Duodenal mucosa (tissue), 2 donors: ENCODE results near the gene MOB3A.

Source experiments
- H3K27ac ChIP-seq: one replicate; pipeline ENCODE4 v1.7.0; 2013; ENCODE audit warnings: low read depth, low read length
- H3K27me3 ChIP-seq, 2 donors: one replicate each; pipeline ENCODE4 v1.7.0; 2013; ENCODE audit warnings: low read length in 2 of 2, control low read depth in 1 of 2; ENCODE audit not compliant: insufficient read depth in 2 of 2, control insufficient read depth in 1 of 2
- H3K36me3 ChIP-seq, 2 donors: one replicate each; pipeline ENCODE4 v1.7.0; 2013; ENCODE audit warnings: low read length in 2 of 2, control low read depth in 1 of 2; ENCODE audit not compliant: insufficient read depth in 2 of 2, control insufficient read depth in 1 of 2
- H3K4me1 ChIP-seq, 2 donors: one replicate each; pipeline ENCODE4 v1.7.0; 2013; ENCODE audit warnings: low read length in 2 of 2, control low read depth in 1 of 2; ENCODE audit not compliant: insufficient read depth in 2 of 2, control insufficient read depth in 1 of 2
- H3K4me3 ChIP-seq, 2 donors: one replicate each; pipeline ENCODE4 v1.7.0; 2013; ENCODE audit warnings: low read length in 2 of 2, low read depth in 1 of 2
- H3K9ac ChIP-seq, 2 donors: one replicate each; pipeline ENCODE4 v1.7.0; 2013; ENCODE audit warnings: low read length in 2 of 2, low read depth in 1 of 2
- H3K9me3 ChIP-seq, 2 donors: one replicate each; pipeline ENCODE4 v1.7.0; 2013; ENCODE audit warnings: low read length in 2 of 2, control low read depth in 1 of 2; ENCODE audit not compliant: control insufficient read depth in 1 of 2

MOB3A gene

DNA sequence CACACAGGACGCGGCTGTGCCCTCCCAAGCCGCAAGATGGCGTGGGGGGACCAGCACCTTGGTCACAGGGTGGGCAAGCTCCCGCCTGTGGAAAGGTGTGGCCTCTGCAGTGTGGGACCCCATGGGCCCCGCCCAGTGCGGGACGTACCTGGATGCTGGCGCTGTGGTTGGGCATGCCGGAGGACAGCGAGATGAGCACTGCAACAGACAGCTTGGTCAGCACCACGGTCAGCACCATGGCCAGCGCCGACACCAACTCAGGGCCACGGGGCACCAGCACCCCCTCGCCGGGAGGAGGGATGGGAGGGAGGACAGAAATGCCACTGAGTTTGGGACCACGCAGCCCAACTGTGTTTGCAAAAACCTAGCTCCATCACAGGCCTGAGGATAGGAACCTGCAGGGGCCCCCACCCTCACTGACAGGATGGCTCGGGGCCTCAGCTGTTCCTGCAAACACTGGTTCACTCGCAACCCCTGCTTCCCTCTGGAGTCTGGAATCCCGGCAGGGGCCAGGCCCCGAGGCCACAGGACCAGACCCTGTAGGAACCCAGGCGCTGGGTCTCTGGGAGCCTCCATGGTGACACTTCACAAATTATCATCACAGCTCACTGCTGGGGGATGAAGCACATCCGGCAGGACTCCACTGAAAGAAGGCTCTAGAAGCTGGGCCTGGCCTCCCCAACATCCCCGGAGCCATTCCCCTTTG, 27.7 kb upstream of the MOB3A start:
- Histone ChIP-seq H3K9ac (no peak overlapping the region), H3K36me3 (peaks cover 30 to 75% of the 10 kb centered on the region in 2 donors), H3K27me3 (no peaks in the 10 kb centered on the region), H3K4me1 (no peaks in the 10 kb centered on the region), H3K4me3 (no peak overlapping the region), H3K9me3 (no peaks in the 10 kb centered on the region), H3K27ac (no peak overlapping the region)

DNA sequence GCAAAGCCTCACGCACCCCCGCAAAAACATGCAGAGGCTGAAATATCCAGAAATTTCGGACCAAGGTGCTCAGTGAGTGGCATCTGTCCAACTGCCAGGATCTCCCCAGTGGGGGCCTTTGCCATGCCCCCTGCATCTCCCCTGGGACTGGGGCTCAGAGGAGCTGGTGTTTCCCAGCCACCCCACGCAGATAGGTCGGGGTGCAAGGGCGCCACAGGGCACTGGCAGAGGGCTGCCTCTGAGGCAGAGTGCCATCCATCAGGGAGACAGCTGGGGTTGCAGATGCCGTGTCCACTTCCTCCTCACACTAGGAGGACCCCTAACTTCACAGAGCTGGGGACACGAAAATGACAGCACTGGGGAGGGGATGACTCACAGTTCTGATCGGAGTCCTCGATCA, 26.9 kb upstream of the MOB3A start:
- H3K9ac ChIP-seq = no peak overlapping the region
- H3K4me3 ChIP-seq = no peak overlapping the region
- no peaks in the 10 kb centered on the region for H3K27me3 ChIP-seq
- no peak overlapping the region for H3K27ac ChIP-seq
- no peaks in the 10 kb centered on the region for H3K4me1 ChIP-seq
- H3K36me3 ChIP-seq = peaks cover 38 to 82% of the 10 kb centered on the region in 2 donors
- H3K9me3 ChIP-seq = no peaks in the 10 kb centered on the region

DNA sequence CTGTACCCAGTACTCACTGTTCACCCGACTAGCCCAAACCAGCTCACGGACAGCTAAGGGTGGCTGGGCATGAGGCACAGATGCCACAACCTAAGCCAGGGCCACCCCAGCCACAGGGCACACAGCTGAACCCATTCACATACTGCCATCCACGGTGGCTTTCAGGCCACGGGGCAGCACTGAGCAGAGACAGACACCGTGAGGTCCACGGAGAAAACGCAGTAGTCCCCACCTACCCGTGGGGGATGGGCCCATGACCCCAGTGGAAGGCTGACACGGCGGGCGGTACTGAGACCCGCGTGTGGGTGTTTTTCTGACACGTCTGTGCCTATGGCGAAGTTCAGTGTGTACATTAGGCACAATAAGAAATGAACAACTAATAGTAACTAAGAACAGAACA, 26.1 kb upstream of the MOB3A start:
- no peaks in the 10 kb centered on the region for H3K27me3 ChIP-seq
- H3K4me3 ChIP-seq = no peak overlapping the region
- no peaks in the 10 kb centered on the region for H3K9me3 ChIP-seq
- H3K27ac ChIP-seq = no peak overlapping the region
- H3K9ac ChIP-seq = no peak overlapping the region
- peaks cover 39 to 82% of the 10 kb centered on the region in 2 donors for H3K36me3 ChIP-seq
- H3K4me1 ChIP-seq = no peaks in the 10 kb centered on the region

DNA sequence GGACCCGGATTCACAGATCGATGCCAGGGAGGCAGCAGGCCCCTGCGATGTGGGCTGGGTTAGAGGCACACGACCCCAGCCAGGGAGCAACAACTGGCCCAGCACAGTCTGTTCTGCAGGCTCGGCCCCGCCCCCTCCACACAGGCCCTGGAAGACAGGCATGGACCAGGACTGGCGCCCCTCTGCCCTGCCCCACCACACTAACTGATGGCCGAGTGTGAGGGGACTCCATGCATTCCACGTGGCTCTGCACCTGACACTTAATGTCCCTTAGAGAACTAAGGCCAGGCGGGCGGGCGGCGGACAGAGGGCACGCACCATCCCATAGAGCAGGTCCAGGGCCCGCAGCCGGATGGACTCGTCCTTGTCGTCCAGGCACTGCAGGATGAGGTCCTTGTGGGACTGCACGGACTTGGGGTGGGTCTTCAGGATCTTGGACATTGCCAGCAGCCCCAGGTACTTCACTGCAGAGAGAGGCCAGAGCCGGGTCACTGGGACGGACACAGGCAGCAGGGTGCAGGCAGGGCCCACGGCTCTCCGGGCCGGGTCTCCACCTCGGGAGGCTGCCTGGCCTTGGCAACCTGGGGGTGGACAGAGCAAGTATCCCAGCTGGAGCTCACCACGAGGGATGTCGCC, 25.4 kb upstream of the MOB3A start:
- H3K9me3 ChIP-seq = no peaks in the 10 kb centered on the region
- H3K4me3 ChIP-seq = no peak overlapping the region
- no peaks in the 10 kb centered on the region for H3K4me1 ChIP-seq
- no peak overlapping the region for H3K9ac ChIP-seq
- H3K27me3 ChIP-seq = no peaks in the 10 kb centered on the region
- H3K36me3 ChIP-seq = peaks cover 42 to 82% of the 10 kb centered on the region in 2 donors
- no peak overlapping the region for H3K27ac ChIP-seq

DNA sequence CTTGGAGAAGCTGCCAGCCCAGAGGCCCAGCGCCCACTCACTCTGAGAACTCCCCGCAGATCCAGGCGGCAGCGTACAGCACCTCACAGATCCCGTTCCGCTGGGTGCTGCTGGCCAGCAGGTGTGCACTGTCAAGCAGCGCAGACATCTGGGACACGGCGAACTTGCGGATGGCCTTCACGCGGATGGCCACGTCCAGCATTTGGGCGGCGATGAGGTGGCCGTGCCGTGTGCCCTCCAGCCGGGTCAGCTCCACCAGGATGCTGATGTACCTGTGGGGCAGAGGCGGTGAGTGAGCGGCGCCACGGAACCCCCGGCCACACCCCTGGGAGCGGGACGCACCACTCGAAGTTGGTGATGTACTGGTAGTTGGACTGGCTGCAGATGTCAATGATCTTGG, 24.7 kb upstream of the MOB3A start:
- H3K27ac ChIP-seq = no peak overlapping the region
- H3K36me3 ChIP-seq = peaks cover 48 to 85% of the 10 kb centered on the region in 2 donors
- H3K4me1 ChIP-seq = no peaks in the 10 kb centered on the region
- H3K4me3 ChIP-seq = no peak overlapping the region
- no peaks in the 10 kb centered on the region for H3K9me3 ChIP-seq
- no peaks in the 10 kb centered on the region for H3K27me3 ChIP-seq
- no peak overlapping the region for H3K9ac ChIP-seq

DNA sequence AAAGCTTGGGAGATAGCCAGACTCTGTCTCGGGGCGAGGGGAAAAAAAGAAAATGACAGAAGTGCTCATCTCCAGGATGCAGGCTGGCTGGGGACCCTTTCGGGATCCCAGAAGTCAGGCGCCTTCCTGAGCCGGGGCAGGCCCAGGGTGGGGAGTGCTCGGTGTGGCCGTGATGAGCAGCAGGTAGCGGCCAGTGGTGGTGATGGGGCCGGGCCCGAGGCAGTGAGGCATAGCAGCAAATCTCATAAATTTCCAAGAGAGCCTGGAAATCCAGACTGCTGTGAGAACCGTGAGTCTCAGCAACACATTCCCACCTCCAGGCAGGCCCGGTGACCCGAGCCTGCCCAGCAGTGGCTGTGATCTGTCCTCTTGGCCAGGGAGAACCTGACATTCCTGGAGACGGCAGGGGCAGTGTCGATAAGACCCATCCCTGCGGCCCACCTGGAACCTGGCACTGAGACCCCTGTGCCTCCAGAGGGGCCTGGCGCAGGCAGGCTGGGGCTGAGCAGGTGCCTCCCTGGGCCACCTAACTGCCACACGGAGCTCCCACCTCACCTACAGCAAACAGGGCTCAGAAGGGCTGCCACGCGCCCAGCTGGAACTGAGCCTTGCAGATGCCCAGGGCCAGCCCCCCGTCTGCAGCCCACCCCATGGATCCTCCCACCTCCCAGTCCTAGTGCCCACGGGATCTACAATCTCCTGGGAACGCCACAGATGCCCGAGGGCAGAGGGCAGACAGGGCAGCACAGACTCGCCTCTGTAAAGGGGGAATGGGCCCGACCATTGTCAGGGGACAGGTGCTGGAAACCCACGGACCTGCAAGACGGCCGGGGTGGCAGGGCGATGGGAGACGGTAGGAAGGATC, 24.0 kb upstream of the MOB3A start:
- Histone ChIP-seq H3K27ac (no peak overlapping the region), H3K4me3 (no peak overlapping the region), H3K36me3 (peaks cover 55 to 90% of the 10 kb centered on the region in 2 donors), H3K9me3 (no peaks in the 10 kb centered on the region), H3K9ac (no peak overlapping the region), H3K27me3 (no peaks in the 10 kb centered on the region), H3K4me1 (no peaks in the 10 kb centered on the region)

DNA sequence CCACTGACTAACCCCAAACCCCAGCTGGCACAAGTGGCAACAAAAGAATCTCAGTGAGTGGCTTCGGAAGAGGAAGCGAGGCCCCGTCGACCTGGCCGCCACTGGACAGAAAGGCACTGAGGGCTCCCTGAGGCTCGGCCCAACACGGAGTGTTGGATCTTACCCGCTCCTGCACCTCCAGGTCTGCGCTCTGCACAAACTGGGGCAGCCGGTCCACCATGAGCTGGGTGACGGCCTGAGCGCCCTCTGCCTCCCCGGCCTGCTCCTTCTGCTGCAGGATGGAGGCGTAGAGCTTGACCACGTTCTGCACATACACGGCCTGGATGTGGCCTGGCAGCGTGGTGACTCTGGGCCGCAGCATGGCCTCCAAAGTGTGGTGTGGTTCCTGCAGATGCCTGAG, 22.3 kb upstream of the MOB3A start:
- no peaks in the 10 kb centered on the region for H3K9me3 ChIP-seq
- H3K36me3 ChIP-seq = peaks cover 69 to 95% of the 10 kb centered on the region in 2 donors
- H3K27ac ChIP-seq = no peak overlapping the region
- no peak overlapping the region for H3K4me3 ChIP-seq
- H3K4me1 ChIP-seq = no peaks in the 10 kb centered on the region
- no peaks in the 10 kb centered on the region for H3K27me3 ChIP-seq
- no peak overlapping the region for H3K9ac ChIP-seq

DNA sequence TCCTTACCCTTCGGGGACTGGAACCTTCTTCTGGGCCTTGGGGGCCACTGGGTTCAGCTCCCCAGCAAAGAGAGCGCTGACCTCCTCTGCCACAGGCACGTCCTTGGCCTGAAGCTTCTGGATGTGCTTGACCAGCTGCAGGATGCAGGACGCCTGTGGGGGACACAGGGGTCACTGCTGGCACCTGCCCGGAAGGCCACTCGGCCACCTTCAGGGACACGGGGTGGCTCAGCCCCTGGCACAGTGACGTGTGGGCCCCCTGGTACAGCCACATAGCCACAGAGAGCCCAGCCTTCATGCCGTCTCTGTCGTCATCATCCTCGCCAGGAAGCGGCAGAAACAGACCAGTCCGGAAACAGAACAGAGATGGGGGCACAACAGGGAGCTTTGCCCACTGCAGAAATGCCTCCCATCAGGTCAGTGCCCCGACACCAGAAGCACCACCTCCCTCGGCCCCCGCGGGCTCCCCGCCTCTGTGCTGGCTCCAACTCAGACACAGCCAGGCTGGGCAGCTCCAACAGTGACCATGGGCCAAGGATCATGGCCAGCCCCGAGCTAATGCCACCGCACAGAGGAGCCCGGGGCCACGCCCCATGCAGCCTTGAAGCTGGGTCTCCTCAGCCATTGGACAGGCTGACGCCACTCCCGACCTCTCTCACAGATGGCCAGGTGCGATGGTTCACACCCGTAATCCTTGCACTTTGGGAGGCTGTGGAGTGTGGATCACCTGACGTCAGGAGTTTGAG, 21.3 kb upstream of the MOB3A start:
- Histone ChIP-seq H3K4me1 (no peaks in the 10 kb centered on the region), H3K27me3 (no peaks in the 10 kb centered on the region), H3K27ac (no peak overlapping the region), H3K9ac (no peak overlapping the region), H3K4me3 (no peak overlapping the region), H3K36me3 (peaks cover 72 to 94% of the 10 kb centered on the region in 2 donors), H3K9me3 (no peaks in the 10 kb centered on the region)

DNA sequence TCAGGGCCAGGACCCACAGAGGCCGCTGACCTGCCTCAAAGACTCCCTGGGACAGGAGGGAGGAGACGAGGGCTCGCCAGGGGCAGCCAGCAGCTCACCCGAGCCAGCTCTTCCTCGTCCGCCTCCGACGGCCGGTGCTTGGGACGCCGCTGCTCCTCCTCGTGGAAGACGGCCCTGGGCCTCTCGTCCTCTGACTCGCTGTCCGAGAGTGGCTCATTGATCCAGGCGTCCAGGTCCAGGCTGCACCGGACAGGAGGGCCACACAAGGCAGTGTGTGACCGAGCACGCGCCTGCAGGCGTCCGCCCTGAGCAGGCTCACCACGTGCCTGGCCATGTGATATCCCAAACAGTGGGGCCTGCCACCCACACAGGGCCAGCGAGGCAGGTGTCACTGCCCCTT, 20.4 kb upstream of the MOB3A start:
- no peaks in the 10 kb centered on the region for H3K27me3 ChIP-seq
- no peaks in the 10 kb centered on the region for H3K4me1 ChIP-seq
- H3K9ac ChIP-seq = no peak overlapping the region
- H3K9me3 ChIP-seq = no peaks in the 10 kb centered on the region
- no peak overlapping the region for H3K4me3 ChIP-seq
- peaks cover 72 to 94% of the 10 kb centered on the region in 2 donors for H3K36me3 ChIP-seq
- no peak overlapping the region for H3K27ac ChIP-seq
